SK-N-SH (cell line): ENCODE data around the gene LMO7.

Source experiments
- CHD2 ChIP-seq: fragments of 150-350 bp; IDR thresholded peaks from 2 replicates; pipeline ENCODE4 v1.6.1; 2018; ENCODE audit warnings: low read length; ENCODE audit not compliant: partially characterized antibody
- CTCF ChIP-seq: fragments of 200-600 bp; sonication (generic); IDR thresholded peaks from 2 replicates; pipeline ENCODE4 v1.6.1; 2017; ENCODE audit warnings: antibody characterized with exemption, mild to moderate bottlenecking, moderate library complexity
- EP300 ChIP-seq, 2 experiments: IDR thresholded peaks; 2 replicates each; pipeline versions ENCODE4 v1.4.0 to v1.6.1; 2012; ENCODE audit warnings: borderline replicate concordance in 1 of 2, low read depth in 1 of 2, low read length in 1 of 2
- EZH2phosphoT487 ChIP-seq: fragments of 200-600 bp; sonication (generic); IDR thresholded peaks from 2 replicates; pipeline ENCODE4 v1.6.1; 2017; ENCODE audit warnings: low read depth, mixed run types, mild to moderate bottlenecking, antibody characterized with exemption, moderate library complexity, borderline replicate concordance
- FOSL2 ChIP-seq: IDR thresholded peaks from 2 replicates; pipeline ENCODE4 v1.4.0; 2012; ENCODE audit warnings: low read depth, mild to moderate bottlenecking, moderate library complexity, borderline replicate concordance
- GABPA ChIP-seq: IDR thresholded peaks from 2 replicates; pipeline ENCODE4 v1.4.0; 2012; ENCODE audit warnings: low read depth, mild to moderate bottlenecking
- GATA2 ChIP-seq: sonication (generic); formaldehyde crosslinking; IDR thresholded peaks from 2 replicates; pipeline ENCODE4 v1.5.0; 2020; ENCODE audit warnings: mild to moderate bottlenecking, missing genetic modification reagents
- JUND ChIP-seq: IDR thresholded peaks from 2 replicates; pipeline ENCODE4 v1.4.0; 2012
- POLR2AphosphoS5 ChIP-seq: IDR thresholded peaks from 2 replicates; pipeline ENCODE4 v1.6.1; 2012; ENCODE audit warnings: low read depth, low read length
- RAD21 ChIP-seq: IDR thresholded peaks from 2 replicates; pipeline ENCODE4 v1.6.1; 2012; ENCODE audit warnings: mild to moderate bottlenecking, low read length
- RCOR1 ChIP-seq: fragments of 150-350 bp; IDR thresholded peaks from 2 replicates; pipeline ENCODE4 v1.6.1; 2017; ENCODE audit warnings: antibody characterized with exemption, low read length
- REST ChIP-seq: IDR thresholded peaks from 2 replicates; pipeline ENCODE4 v1.6.1; 2012; ENCODE audit warnings: mild to moderate bottlenecking, low read depth, low read length, moderate library complexity
- TAF1 ChIP-seq: IDR thresholded peaks from 2 replicates; pipeline ENCODE4 v1.6.1; 2012; ENCODE audit warnings: low read depth, mild to moderate bottlenecking, low read length, moderate library complexity, borderline replicate concordance
- TF ChIP-seq, protein P1 (sequence below): IDR thresholded peaks from 2 replicates; pipeline ENCODE4 v1.4.0; 2012; ENCODE audit warnings: low read depth

DNA sequence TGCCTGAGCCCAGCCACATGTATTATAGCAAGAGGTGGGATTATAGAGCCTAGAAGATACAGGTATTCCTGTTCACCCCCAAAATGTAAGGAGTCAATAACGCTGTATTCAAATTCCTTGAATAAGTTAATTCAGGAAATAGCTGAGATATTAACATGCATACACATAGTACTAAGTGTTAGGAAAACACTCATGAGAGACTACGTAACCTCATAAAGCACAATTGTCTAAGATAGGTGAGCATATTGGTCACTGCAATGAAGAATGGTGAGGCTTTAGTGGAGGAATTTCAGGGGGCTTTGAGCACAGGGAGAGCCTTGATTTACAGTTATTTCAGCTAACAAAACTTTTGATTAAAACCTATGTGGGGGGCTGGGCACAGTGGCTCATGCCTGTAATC lies 161.6 kb downstream of the LMO7 start:
- TF ChIP-seq TAF1 (no peak), CTCF (no peak), GATA2 (CRISPR knock-in tag) (no peak), EP300 (IDR thresholded peaks at IDR 0.05; ENCODE audit: borderline replicate concordance in 1 of 2, low read depth in 1 of 2, low read length in 1 of 2) (no peak), JUND (no peak), GABPA (no peak), REST (no peak), RCOR1 (no peak), EZH2phosphoT487 (no peak), FOSL2 (no peak), RAD21 (no peak), POLR2AphosphoS5 (no peak), CHD2 (no peak)
- TF ChIP-seq, protein P1, sequence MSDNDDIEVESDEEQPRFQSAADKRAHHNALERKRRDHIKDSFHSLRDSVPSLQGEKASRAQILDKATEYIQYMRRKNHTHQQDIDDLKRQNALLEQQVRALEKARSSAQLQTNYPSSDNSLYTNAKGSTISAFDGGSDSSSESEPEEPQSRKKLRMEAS: no peak
